K562 (cell line): Measurements from ENCODE around the gene PALM3. TPM values are rescaled to one million over a fixed set of nuclear protein-coding genes. Genes with fewer than 3 reads are reported as not detected.

Experiments used
- BDP1 ChIP-seq: IDR thresholded peaks from 3 replicates; pipeline ENCODE4 v1.6.1; 2011; ENCODE audit not compliant: insufficient read length, insufficient read depth
- CREB1 ChIP-seq, 2 experiments: sonication (generic) in 1 of 2; formaldehyde crosslinking in 1 of 2; IDR thresholded peaks; 2 replicates each; pipeline versions ENCODE4 v1.6.1 to v1.8.0; 2012 to 2022; ENCODE audit warnings: inconsistent platforms in 1 of 2, mild to moderate bottlenecking in 1 of 2, missing genetic modification reagents in 1 of 2, moderate library complexity in 1 of 2
- DMBX1 ChIP-seq: fragments of 250-450 bp; sonication (Bioruptor Pico); IDR thresholded peaks from 2 replicates; pipeline ENCODE4 v1.8.0; 2022; ENCODE audit warnings: inconsistent platforms, mild to moderate bottlenecking, moderate library complexity, borderline replicate concordance
- EGR1 ChIP-seq: fragments of 450-650 bp; conservative IDR thresholded peaks from 2 replicates; pipeline ENCODE4 v1.6.1; 2017; ENCODE audit warnings: mild to moderate bottlenecking
- FOXJ2 ChIP-seq: fragments of 200-800 bp; sonication (Bioruptor generic); IDR thresholded peaks from 2 replicates; pipeline ENCODE4 v1.6.1; 2016; ENCODE audit warnings: missing genetic modification characterization, missing compliant biosample characterization
- GTF2E2 ChIP-seq: fragments of 200-800 bp; sonication (Bioruptor generic); IDR thresholded peaks from 2 replicates; pipeline ENCODE4 v1.6.1; 2016; ENCODE audit warnings: missing genetic modification characterization, missing compliant biosample characterization
- KLF16 ChIP-seq: IDR thresholded peaks from 2 replicates; pipeline ENCODE4 v1.6.1; 2016; ENCODE audit warnings: antibody characterized with exemption
- LARP7 ChIP-seq: fragments of 450-650 bp; IDR thresholded peaks from 2 replicates; pipeline ENCODE4 v1.6.1; 2016
- MBD2 ChIP-seq: sonication (generic); IDR thresholded peaks from 2 replicates; pipeline ENCODE4 v1.6.1; 2016; ENCODE audit warnings: low read depth, borderline replicate concordance
- MEF2A ChIP-seq: IDR thresholded peaks from 2 replicates; pipeline ENCODE4 v1.6.1; 2011; ENCODE audit warnings: low read depth, mild to moderate bottlenecking, low read length, moderate library complexity; ENCODE audit not compliant: control insufficient read depth
- RBM25 ChIP-seq: fragments of 200-400 bp; formaldehyde crosslinking; IDR thresholded peaks from 2 replicates; pipeline ENCODE4 v1.6.1; 2018; ENCODE audit warnings: low read length, low read depth, moderate library complexity; ENCODE audit not compliant: severe bottlenecking
- RHOXF2B ChIP-seq: fragments of 250-450 bp; sonication (Bioruptor Pico); conservative IDR thresholded peaks from 2 replicates; pipeline ENCODE4 v1.5.1; 2021
- SIN3A ChIP-seq, 2 experiments: fragments of 150-350 bp in 1 of 2; IDR thresholded peaks; 2 replicates each; pipeline ENCODE4 v1.6.1; 2011 to 2016; ENCODE audit warnings: borderline replicate concordance in 2 of 2, low read depth in 2 of 2, low read length in 2 of 2, mild to moderate bottlenecking in 2 of 2, moderate library complexity in 2 of 2; ENCODE audit not compliant: control insufficient read depth in 1 of 2
- TARDBP ChIP-seq: fragments of 450-650 bp; IDR thresholded peaks from 2 replicates; pipeline ENCODE4 v1.6.1; 2016
- THRAP3 ChIP-seq: fragments of 450-650 bp; IDR thresholded peaks from 2 replicates; pipeline ENCODE4 v1.6.1; 2016; ENCODE audit warnings: mild to moderate bottlenecking, inconsistent platforms, borderline replicate concordance
- ZC3H4 ChIP-seq: sonication (generic); formaldehyde crosslinking; IDR thresholded peaks from 2 replicates; pipeline ENCODE4 v1.9.0; 2021; ENCODE audit warnings: missing genetic modification reagents, borderline replicate concordance
- ZNF324 ChIP-seq: fragments of 250-450 bp; sonication (Bioruptor Pico); IDR thresholded peaks from 2 replicates; pipeline ENCODE4 v1.4.0; 2020; ENCODE audit warnings: mild to moderate bottlenecking
- ZNF589 ChIP-seq: fragments of 200-800 bp; sonication (Bioruptor generic); IDR thresholded peaks from 2 replicates; pipeline ENCODE4 v1.6.1; 2016; ENCODE audit warnings: low read depth, missing genetic modification characterization, missing compliant biosample characterization
- ZNF778 ChIP-seq: fragments of 450-650 bp; formaldehyde crosslinking; IDR thresholded peaks from 2 replicates; pipeline ENCODE4 v1.4.0; 2020; ENCODE audit warnings: mild to moderate bottlenecking, moderate library complexity
- polyA plus RNA-seq, 8 experiments: library from polyadenylated mRNA; depleted of rRNA in 4 of 8; stranded (reverse) in 5 of 8; unstranded in 3 of 8; fragments of >200 nt; fragmentation: Nextera tagmentation in 2 of 8; fragmentation: Illumina TruSeq in 1 of 8; extraction: Ambion mirVana in 2 of 8; extraction: Trizol in 1 of 8; gene quantifications; 2 replicates each; pipeline versions ENCODE4 v1.2.1 to v1.2.3, GENCODE V29; 2011 to 2014; ENCODE audit warnings: inconsistent platforms in 1 of 8, missing spikeins in 1 of 8
- total RNA-seq, 7 experiments: library from RNA; depleted of rRNA in 6 of 7; stranded (reverse); fragments of >200 nt in 6 of 7; fragmentation: Illumina TruSeq in 2 of 7; extraction: Trizol in 2 of 7; gene quantifications; 2 replicates each; pipeline versions ENCODE4 v1.2.1 to v1.2.3, GENCODE V29; 2011 to 2021; ENCODE audit warnings: low replicate concordance in 1 of 7
- TF ChIP-seq, protein P1 (sequence below): fragments of 250-450 bp; sonication (Bioruptor Pico); IDR thresholded peaks from 2 replicates; pipeline ENCODE4 v1.4.0; 2020; ENCODE audit warnings: mild to moderate bottlenecking, moderate library complexity
- TF ChIP-seq, protein P2 (sequence below): fragments of 450-650 bp; formaldehyde crosslinking; IDR thresholded peaks from 2 replicates; pipeline ENCODE4 v1.4.0; 2022; ENCODE audit warnings: mild to moderate bottlenecking, moderate library complexity
- TF ChIP-seq, protein P3 (sequence below): sonication (generic); formaldehyde crosslinking; IDR thresholded peaks from 2 replicates; pipeline ENCODE4 v1.8.1; 2023; ENCODE audit warnings: mild to moderate bottlenecking, missing genetic modification reagents, moderate library complexity
- TF ChIP-seq, protein P4 (sequence below): fragments of 450-650 bp; IDR thresholded peaks from 2 replicates; pipeline ENCODE4 v1.6.1; 2017; ENCODE audit warnings: antibody characterized with exemption

Gene PALM3
- total and polyA plus RNA-seq, 9 of the 15 experiments (the other 6 are each of a cell fraction or from before 2014, with no cell fraction given) = 0.07 to 9.3 (median 3.3) TPM

DNA sequence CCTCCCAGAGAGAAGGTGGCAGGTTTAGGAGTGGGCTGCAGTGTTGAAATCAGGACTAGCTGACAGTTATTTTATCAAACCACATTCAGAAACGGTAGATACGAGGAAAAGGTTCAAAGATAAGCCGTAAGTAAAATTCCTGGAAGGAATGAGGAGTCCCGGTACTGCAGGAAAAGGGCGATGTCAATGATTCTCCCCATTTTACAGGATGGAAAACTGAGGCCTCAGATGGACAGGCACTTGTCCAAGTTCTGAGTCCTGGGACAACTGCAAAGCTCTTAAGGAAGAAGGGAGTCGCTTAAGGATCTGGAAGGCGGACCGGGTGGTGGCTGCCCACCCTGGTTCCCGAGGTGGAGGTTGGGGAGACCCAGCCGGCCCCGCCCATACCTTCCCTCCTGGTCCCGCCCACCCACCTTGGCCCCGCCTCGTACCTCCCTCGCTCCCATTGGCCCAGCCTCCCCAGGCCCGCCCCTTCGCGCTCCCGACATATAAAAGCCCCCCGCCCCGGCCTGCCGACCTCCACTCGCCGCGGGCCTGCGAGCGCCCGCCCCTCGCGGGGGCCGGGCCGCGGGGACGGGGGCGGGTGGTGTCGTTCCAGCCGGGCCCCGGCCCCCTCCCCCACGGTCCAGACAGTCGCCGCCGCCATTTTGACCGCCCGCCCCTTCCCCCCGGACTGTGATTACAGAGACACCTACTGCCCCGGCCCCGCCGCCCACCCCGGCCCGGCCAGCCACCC lies 56.4 kb downstream of the PALM3 start (continued):
- no peak for TF ChIP-seq RHOXF2B
- TF ChIP-seq CREB1 (IDR thresholded peaks at IDR 0.05) = no peak
- peak; percentile 48; the same call in 1 of the 2 replicates for TF ChIP-seq CREB1 (CRISPR knock-in tag; IDR thresholded peaks at IDR 0.05)
- no peak for TF ChIP-seq KLF16
- TF ChIP-seq ZNF589 (CRISPR knock-in tag) = no peak
- TF ChIP-seq TARDBP = no peak
- no peak for TF ChIP-seq ZNF778 (CRISPR knock-in tag)
- 0 out of 2 replicates have a peak, but pooled peaks have one; percentile 58 for TF ChIP-seq DMBX1
- TF ChIP-seq, protein P1, sequence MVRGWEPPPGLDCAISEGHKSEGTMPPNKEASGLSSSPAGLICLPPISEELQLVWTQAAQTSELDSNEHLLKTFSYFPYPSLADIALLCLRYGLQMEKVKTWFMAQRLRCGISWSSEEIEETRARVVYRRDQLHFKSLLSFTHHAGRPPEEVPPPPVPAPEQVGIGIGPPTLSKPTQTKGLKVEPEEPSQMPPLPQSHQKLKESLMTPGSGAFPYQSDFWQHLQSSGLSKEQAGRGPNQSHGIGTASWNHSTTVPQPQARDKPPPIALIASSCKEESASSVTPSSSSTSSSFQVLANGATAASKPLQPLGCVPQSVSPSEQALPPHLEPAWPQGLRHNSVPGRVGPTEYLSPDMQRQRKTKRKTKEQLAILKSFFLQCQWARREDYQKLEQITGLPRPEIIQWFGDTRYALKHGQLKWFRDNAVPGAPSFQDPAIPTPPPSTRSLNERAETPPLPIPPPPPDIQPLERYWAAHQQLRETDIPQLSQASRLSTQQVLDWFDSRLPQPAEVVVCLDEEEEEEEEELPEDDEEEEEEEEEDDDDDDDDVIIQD = no peak
- TF ChIP-seq MEF2A = no peak
- TF ChIP-seq SIN3A (IDR thresholded peaks at IDR 0.05; ENCODE audit: borderline replicate concordance in 2 of 2, control insufficient read depth in 1 of 2, low read depth in 2 of 2, low read length in 2 of 2) = 0 out of 4 replicates have a peak, but pooled peaks of 1 of the 2 experiments have one; percentile 52
- no peak for TF ChIP-seq GTF2E2 (tag)
- TF ChIP-seq ZNF324 (CRISPR knock-in tag) = no peak
- TF ChIP-seq ZC3H4 (CRISPR knock-in tag) = no peak
- no peak for TF ChIP-seq BDP1
- TF ChIP-seq THRAP3 = no peak
- TF ChIP-seq LARP7 = 0 out of 2 replicates have a peak, but pooled peaks have one; percentile 61
- TF ChIP-seq, protein P2, sequence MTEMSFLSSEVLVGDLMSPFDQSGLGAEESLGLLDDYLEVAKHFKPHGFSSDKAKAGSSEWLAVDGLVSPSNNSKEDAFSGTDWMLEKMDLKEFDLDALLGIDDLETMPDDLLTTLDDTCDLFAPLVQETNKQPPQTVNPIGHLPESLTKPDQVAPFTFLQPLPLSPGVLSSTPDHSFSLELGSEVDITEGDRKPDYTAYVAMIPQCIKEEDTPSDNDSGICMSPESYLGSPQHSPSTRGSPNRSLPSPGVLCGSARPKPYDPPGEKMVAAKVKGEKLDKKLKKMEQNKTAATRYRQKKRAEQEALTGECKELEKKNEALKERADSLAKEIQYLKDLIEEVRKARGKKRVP (CRISPR knock-in tag) = no peak
- no peak for TF ChIP-seq FOXJ2 (tag)
- no peak for TF ChIP-seq MBD2
- TF ChIP-seq RBM25 = peak; percentile 88
- TF ChIP-seq, protein P3, sequence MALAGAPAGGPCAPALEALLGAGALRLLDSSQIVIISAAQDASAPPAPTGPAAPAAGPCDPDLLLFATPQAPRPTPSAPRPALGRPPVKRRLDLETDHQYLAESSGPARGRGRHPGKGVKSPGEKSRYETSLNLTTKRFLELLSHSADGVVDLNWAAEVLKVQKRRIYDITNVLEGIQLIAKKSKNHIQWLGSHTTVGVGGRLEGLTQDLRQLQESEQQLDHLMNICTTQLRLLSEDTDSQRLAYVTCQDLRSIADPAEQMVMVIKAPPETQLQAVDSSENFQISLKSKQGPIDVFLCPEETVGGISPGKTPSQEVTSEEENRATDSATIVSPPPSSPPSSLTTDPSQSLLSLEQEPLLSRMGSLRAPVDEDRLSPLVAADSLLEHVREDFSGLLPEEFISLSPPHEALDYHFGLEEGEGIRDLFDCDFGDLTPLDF = no peak; the same call in 1 of the 2 replicates
- TF ChIP-seq, protein P4, sequence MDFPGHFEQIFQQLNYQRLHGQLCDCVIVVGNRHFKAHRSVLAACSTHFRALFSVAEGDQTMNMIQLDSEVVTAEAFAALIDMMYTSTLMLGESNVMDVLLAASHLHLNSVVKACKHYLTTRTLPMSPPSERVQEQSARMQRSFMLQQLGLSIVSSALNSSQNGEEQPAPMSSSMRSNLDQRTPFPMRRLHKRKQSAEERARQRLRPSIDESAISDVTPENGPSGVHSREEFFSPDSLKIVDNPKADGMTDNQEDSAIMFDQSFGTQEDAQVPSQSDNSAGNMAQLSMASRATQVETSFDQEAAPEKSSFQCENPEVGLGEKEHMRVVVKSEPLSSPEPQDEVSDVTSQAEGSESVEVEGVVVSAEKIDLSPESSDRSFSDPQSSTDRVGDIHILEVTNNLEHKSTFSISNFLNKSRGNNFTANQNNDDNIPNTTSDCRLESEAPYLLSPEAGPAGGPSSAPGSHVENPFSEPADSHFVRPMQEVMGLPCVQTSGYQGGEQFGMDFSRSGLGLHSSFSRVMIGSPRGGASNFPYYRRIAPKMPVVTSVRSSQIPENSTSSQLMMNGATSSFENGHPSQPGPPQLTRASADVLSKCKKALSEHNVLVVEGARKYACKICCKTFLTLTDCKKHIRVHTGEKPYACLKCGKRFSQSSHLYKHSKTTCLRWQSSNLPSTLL = no peak
- 0 out of 2 replicates have a peak, but pooled peaks have one; percentile 9 for TF ChIP-seq EGR1
